ENCODE measurements around the gene SOX12.

Gene SOX12

GRCh38 chr20:301886-302848 lies 23.2 kb upstream of the SOX12 start:
- DNase-seq (ENCODE audit: low read depth), result no peak

- DNase-seq (ENCODE audit: low read depth), result no peak
Measured at GRCh38 chr20:305745-306144, 19.6 kb upstream of the SOX12 start.

DNA sequence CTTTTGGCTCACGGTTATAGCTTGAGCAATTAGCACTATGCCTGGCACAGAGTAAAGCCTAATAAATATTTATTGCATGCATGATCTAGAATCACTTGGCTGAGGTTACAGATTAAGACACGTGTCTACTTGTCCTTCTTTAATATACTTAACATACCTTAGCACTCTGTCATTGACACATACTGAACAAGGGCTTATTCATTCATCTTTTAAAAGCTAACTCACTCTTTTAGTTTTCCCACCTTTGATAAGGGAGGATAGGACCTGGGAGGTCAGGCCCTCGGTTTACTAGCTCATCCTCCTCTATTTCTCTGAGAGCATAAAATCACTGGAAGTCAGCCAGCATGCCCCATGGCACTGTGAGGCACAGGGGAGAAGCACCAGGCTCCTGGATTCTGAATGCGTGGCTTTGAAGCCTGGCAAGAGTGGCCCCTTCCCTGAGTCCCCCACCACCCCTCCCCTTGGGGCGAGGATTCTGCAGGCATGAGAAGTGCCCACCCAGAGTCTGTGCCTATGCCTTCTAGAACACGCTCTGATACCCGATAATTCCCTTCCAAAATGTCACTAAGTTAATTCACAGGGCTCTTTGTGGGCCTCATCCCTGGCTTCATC lies 16.8 kb upstream of the SOX12 start:
- no peak for DNase-seq (ENCODE audit: low read depth)

- DNase-seq (ENCODE audit: low read depth), result no peak
Measured at GRCh38 chr20:309306-309840, 16.0 kb upstream of the SOX12 start.

DNA sequence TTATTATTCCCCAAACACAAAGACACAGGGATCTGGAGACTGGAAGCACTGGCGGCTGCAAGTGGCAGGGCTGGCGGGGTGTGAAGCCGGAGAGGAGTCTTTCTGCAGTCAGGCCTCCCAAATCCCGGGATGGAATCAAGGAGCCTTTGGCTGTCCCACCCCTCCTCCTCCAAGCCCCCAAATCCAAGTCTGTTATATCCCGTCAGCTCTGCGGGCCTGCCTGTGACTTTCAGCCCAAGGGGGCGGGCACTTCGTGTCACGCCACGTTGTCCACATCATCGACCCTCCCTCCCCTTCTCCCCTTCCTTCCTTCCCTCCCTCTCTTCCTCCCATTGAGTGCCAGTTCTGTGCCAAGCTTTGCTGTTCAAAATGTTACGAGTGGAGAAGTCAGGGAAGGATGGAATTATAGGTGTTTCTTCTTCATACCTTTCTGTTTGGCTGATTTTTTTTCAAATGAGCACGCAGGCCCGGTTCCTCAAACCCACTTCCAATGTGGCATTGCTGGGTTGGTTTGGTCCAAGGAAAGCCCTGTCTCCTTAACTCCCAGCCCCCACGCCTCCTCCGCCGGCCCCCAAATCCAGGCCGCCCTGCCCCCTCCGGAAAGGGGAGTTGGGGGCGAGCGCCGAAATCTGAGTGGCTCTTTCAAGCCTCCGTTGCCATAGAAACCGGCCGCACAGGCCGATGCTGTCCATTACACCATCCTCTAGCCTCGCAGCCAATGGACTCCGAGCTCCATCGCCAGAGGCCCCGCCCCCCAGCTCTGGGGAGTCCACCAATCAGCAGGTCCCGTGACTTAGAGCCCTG lies 15.3 kb upstream of the SOX12 start:
- DNase-seq (ENCODE audit: low read depth), result peak; percentile 56

DNA sequence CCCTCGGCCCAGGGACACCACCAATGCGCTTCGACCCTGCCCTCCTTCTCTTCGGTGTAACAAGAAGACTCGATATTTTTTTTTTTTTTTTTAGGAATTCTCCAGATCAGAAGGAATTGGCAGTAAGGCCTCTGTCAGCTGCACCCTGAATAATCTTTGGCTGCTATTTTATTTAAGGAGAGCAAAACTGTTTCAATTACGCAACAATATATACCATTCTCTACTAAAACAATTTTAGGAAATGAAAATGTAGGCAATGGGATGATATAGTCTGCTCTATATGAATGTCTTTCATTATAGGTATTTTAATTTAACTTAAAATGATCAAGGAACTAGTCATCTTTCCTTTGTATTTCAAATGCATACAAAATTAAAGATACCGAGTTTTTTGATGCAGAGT lies 14.7 kb upstream of the SOX12 start:
- DNase-seq (ENCODE audit: low read depth), result no peak

DNA sequence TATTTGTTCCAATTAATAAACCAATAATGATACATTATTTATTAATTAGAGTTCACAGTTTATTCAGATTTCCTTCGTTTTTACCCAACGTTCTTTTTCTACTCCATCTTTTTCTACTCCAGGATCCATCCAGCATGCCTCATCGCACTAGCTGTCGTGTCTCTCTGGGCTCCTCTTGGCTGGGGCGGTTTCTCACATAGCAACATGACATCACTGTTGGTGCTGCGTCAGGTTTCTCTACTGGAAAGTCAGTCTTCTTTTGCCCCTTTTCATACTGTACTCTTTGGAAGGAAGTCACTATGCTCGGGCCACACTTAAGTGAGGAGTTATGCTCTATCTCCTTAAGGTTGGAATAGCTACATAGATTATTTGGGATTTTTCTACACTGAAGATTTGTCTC lies 13.7 kb upstream of the SOX12 start:
- no peak for DNase-seq (ENCODE audit: low read depth)

DNA sequence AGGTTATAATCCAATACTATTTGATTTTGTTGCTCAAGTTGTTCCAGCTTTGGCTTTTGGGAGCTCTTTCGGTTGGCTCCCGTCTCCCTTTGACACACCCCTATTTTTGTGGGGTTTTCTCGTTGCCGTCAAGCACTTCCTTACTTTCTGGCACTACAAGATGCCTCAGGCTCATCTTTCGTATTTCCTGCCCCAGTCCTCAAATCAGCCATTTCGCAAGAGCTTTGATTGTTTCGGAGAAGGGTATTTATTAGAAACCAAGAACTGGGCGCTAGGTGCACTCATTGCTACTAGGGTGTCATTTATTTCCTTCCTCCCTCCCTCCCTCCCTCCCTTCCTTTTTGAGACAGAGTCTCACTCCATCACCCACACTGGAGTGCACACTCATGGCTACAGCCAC lies 13.3 kb upstream of the SOX12 start:
- no peak for DNase-seq (ENCODE audit: low read depth)

- no peak for DNase-seq (ENCODE audit: low read depth)
Measured at GRCh38 chr20:312866-313265, 12.5 kb upstream of the SOX12 start.

DNA sequence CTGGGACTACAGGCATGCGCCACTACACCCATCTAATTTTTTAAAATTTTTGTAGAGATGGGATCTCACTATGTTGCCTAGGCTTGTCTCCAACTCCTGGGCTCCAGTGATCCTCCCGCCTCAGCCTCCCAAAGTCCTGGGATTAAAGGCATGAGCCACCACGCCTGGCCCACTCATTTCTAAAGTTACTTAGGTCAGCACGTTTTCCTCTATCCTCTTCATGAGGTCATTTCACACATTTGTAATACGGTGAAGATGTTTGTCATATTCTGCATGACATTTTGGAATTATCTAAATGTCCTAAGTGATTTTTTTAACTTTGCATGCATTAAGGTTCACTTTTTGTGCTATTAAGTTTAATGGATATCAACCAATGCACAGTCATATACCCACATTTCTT lies 11.9 kb upstream of the SOX12 start:
- DNase-seq (ENCODE audit: low read depth), result no peak

DNA sequence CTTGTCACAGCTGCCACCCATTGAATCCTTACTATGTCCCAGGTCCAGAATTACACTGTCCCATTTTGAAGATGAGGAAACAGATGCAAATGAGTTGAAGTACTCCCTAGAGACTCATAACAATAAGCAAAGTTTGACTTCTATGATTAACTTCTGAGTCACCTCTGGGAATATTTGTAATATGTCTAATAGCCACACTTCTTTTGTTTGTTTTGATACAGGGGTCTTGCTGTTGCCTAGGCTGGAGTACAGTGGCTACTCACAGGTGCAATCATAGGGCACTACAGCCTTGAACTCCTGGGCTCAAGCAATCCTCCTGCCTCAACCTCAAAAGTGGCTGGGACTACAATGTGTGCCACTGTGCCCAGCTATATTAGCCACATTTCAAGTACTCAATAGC lies 11.4 kb upstream of the SOX12 start:
- no peak for DNase-seq (ENCODE audit: low read depth)

GRCh38 chr20:316316-317068 lies 8.9 kb upstream of the SOX12 start:
- DNase-seq (ENCODE audit: low read depth), result no peak

- DNase-seq (ENCODE audit: low read depth), result peak; percentile 86
Measured at GRCh38 chr20:324177-325044, 941 bp upstream of the SOX12 start.

DNA sequence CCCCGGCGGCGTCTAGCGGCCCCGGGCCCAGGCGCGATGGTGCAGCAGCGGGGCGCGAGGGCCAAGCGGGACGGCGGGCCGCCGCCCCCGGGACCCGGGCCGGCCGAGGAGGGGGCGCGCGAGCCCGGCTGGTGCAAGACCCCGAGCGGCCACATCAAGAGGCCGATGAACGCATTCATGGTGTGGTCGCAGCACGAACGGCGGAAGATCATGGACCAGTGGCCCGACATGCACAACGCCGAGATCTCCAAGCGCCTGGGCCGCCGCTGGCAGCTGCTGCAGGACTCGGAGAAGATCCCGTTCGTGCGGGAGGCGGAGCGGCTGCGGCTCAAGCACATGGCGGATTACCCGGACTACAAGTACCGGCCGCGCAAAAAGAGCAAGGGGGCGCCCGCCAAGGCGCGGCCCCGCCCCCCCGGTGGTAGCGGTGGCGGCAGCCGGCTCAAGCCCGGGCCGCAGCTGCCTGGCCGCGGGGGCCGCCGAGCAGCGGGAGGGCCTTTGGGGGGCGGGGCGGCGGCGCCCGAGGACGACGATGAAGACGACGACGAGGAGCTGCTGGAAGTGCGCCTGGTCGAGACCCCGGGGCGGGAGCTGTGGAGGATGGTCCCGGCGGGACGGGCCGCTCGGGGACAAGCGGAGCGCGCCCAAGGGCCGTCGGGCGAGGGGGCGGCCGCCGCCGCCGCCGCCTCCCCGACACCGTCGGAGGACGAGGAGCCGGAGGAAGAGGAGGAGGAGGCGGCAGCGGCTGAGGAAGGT lies 715 bp downstream of the SOX12 start:
- DNase-seq (ENCODE audit: low read depth), result peak; percentile 25

GRCh38 chr20:326645-327185 lies 1.4 kb downstream of the SOX12 start:
- DNase-seq (ENCODE audit: low read depth), result no peak

DNA sequence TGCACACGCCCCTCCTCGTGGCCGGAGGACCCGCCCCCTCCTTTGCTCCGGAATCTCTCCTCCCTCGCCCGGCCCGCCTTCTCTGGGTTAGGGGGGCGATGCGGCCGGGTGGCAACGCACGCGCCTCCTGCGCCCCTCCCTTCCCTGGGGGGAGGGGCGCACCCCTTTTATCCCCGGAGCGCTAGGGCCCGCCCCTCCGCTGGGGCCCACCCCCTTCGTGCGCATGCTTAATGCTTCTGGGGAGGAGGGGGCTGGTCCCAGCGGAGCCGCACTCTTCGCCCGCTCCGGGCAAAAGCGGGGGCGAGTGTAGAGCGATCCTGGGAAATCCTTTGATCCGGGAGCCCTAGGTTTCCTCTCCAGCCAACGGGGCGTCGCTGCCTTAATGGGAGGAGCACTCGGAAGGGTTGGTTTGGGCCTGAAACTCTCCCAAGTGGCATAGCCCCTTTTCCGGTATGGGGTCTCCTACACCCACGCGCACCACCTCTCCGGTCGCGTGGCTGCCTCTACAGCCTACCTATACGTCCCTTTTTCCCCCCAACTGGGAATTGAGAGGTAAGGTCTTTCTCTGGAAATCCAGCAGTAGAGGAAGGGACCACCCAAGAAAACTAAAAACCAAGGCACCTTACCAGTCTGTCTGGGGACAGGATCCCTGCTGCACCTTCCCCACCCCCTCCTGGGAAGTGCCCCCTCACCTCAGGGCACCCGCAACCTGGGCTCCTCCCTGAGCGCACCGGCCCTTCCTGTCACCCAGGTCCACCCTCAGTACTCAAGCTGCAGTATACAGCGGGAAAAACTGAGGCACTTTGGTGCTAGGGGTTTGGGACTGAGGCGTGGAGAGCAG lies 2.1 kb downstream of the SOX12 start:
- peak; percentile 66 for DNase-seq (ENCODE audit: low read depth)

GRCh38 chr20:328027-328974 lies 2.9 kb downstream of the SOX12 start:
- no peak for DNase-seq (ENCODE audit: low read depth)

All from stimulated activated CD8-positive, alpha-beta memory T cell treated with anti-CD3 and anti-CD28 coated beads, Interleukin-12 subunit alpha, Interleukin-12 subunit beta, amount 100 ng/mL, for 4 hours (primary cell).